Measurements from ENCODE around the gene IFT57. TPM values are rescaled to one million over a fixed set of nuclear protein-coding genes. Genes with fewer than 3 reads are reported as not detected.

The IFT57 gene
- total and polyA plus RNA-seq, 10 of the 15 experiments (the other 5 are each of a cell fraction or from before 2014, with no cell fraction given) = 1.8 to 25.0 (median 7.5) TPM

DNA sequence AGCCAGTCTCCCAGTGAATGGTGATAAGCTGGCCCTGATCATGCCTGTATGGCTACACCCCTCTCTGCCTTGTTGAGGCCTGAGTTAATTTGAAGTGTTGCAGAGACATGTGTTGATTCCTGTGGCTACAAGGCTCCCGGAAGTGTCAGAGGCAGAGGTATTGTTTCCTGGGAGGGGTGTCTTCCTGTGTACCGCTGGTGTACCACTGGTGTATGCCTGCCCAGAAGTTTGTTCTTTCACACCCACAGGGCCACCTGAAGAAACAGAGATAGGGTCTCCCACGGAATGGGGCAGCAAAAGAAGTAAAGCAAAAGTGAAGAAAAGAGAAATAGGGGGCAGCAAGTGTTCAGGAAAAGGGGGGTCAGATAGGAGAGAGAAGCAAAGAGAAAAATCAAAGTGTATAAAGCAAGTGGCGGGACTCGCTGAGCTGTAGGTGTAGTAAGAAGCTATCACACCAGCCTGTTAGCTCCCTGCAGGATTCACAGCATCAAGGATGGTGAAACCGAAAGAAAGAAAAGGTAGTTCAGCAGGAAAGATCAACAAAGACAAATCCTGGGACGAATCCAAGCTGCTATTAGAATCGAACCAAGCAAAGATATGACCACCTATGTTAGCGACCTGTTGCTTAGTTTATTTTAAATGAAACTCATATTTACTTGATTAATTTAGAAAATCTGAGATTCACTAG is 94.8 kb downstream of the IFT57 start (continued):
- TF ChIP-seq MEF2B (IDR thresholded peaks at IDR 0.05; ENCODE audit: partially characterized antibody, poor library complexity, severe bottlenecking) = no peak
- TF ChIP-seq BACH1 (IDR thresholded peaks at IDR 0.05; ENCODE audit: borderline replicate concordance) = no peak
- TF ChIP-seq GABPA (IDR thresholded peaks at IDR 0.05; ENCODE audit: low read depth) = peak; percentile 75; the same call in 1 of the 2 replicates
- TF ChIP-seq SIN3A (IDR thresholded peaks at IDR 0.05; ENCODE audit: low read depth, low read length) = 0 out of 2 replicates have a peak, but pooled peaks have one; percentile 38
- TF ChIP-seq MLLT1 (IDR thresholded peaks at IDR 0.05) = 0 out of 2 replicates have a peak, but pooled peaks have one; percentile 66
- TF ChIP-seq IRF5 (IDR thresholded peaks at IDR 0.05; ENCODE audit: borderline replicate concordance) = no peak
- TF ChIP-seq RBBP5 (conservative IDR thresholded peaks at IDR 0.05) = no peak
- TF ChIP-seq ZNF592 (IDR thresholded peaks at IDR 0.05) = no peak
- TF ChIP-seq, protein P1, sequence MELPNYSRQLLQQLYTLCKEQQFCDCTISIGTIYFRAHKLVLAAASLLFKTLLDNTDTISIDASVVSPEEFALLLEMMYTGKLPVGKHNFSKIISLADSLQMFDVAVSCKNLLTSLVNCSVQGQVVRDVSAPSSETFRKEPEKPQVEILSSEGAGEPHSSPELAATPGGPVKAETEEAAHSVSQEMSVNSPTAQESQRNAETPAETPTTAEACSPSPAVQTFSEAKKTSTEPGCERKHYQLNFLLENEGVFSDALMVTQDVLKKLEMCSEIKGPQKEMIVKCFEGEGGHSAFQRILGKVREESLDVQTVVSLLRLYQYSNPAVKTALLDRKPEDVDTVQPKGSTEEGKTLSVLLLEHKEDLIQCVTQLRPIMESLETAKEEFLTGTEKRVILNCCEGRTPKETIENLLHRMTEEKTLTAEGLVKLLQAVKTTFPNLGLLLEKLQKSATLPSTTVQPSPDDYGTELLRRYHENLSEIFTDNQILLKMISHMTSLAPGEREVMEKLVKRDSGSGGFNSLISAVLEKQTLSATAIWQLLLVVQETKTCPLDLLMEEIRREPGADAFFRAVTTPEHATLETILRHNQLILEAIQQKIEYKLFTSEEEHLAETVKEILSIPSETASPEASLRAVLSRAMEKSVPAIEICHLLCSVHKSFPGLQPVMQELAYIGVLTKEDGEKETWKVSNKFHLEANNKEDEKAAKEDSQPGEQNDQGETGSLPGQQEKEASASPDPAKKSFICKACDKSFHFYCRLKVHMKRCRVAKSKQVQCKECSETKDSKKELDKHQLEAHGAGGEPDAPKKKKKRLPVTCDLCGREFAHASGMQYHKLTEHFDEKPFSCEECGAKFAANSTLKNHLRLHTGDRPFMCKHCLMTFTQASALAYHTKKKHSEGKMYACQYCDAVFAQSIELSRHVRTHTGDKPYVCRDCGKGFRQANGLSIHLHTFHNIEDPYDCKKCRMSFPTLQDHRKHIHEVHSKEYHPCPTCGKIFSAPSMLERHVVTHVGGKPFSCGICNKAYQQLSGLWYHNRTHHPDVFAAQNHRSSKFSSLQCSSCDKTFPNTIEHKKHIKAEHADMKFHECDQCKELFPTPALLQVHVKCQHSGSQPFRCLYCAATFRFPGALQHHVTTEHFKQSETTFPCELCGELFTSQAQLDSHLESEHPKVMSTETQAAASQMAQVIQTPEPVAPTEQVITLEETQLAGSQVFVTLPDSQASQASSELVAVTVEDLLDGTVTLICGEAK (IDR thresholded peaks at IDR 0.05; ENCODE audit: borderline replicate concordance) = peak; percentile 50; the same call in 1 of the 2 replicates
- peak; percentile 65 for TF ChIP-seq POLR2A (IDR thresholded peaks at IDR 0.05; ENCODE audit: low read depth, low read length)
- no peak for TF ChIP-seq ATF7 (IDR thresholded peaks at IDR 0.05; ENCODE audit: low read depth)
- TF ChIP-seq CHD2 (IDR thresholded peaks at IDR 0.05; ENCODE audit: borderline replicate concordance, low read depth, low read length) = no peak
- 0 out of 2 replicates have a peak, but pooled peaks have one; percentile 72 for TF ChIP-seq NBN (IDR thresholded peaks at IDR 0.05)
- TF ChIP-seq JUND (IDR thresholded peaks at IDR 0.05; ENCODE audit: low read depth, low read length) = no peak
- peak; percentile 61; the same call in 1 of the 2 replicates for TF ChIP-seq HDGF (IDR thresholded peaks at IDR 0.05)
- TF ChIP-seq MYB (IDR thresholded peaks at IDR 0.05; ENCODE audit: borderline replicate concordance, low read depth, low read length) = no peak
